Measurements from ENCODE around the gene RNF115. TPM values are rescaled to one million over a fixed set of nuclear protein-coding genes. Genes with fewer than 3 reads are reported as not detected.
"Not testable (repeated sequence)": the region's sequence is repeated elsewhere in the genome, so short reads cannot be mapped to it uniquely, and the experiment has no call there.

The RNF115 gene
- total and polyA plus RNA-seq, 3 donors from 2014 or later: 13.8 to 29.1 (median 24.4) TPM

GRCh38 chr1:145796753-145797152, 27.1 kb downstream of the RNF115 start:
- WGBS, 2 donors: 26 to 67% methylated on average over 1 of the region's 1 CpG
- intact Hi-C loops (cut with DNase I; ENCODE audit: low total_unique reads): no loop called here

DNA sequence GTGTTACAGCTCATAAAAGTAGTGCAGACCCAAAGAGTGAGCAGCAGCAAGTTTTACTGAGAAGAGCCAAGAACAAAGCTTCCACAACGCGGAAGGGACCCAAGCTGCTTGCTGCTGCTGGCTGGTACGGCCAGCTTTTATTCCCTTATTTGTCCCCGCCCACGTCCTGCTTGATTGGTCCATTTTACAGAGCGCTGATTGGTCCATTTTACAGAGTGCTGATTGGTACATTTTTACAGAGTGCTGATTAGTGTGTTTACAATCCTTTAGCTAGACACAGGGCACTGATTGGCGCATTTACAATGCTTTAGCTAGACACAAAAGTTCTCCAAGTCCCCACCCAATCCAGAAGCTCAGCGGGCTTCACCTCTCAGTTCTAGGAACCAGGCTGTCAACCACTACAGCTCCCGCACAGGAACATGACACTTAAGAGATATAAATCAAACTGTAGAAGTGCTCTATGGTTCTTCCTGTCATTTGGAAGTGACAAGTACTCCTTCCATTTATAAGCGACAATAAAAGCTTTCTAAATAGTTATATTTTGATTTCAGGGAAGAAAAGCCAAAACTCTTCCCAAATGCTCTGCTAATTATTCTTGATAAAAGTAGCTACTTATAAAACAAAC, 28.5 kb downstream of the RNF115 start:
- Histone ChIP-seq H3K9me3 (no peaks in the 10 kb centered on the region), H3K4me3 (peak overlapping the region in 1 of 2 donors; percentile 39), H3K27me3 (no peaks in the 10 kb centered on the region), H3K36me3 (ENCODE audit: low read depth, missing control alignments) (no peaks in the 10 kb centered on the region), H3K4me1 (no peaks in the 10 kb centered on the region), H3K27ac (peak overlapping the region; percentile 2 to 6)
- peak; percentile 83 for DNase-seq
- 65 to 66% methylated on average over 10 of the region's 10 CpGs for WGBS, 2 donors
- intact Hi-C loops (cut with DNase I; ENCODE audit: low total_unique reads): no loop called here
- TF ChIP-seq CTCF (IDR thresholded peaks at IDR 0.05) (no peak), POLR2A (IDR thresholded peaks at IDR 0.05) (peak; percentile 37)

More at GRCh38 chr1:145796753-145797152, 27.1 kb downstream of the RNF115 start:
- no peak for DNase-seq
- Histone ChIP-seq H3K4me1 (no peaks in the 10 kb centered on the region), H3K36me3 (ENCODE audit: low read depth, missing control alignments) (no peaks in the 10 kb centered on the region), H3K9me3 (no peaks in the 10 kb centered on the region), H3K27ac (no peak overlapping the region), H3K27me3 (no peaks in the 10 kb centered on the region), H3K4me3 (no peak overlapping the region)
- no peak for TF ChIP-seq POLR2A (IDR thresholded peaks at IDR 0.05)
- no peak for TF ChIP-seq CTCF (IDR thresholded peaks at IDR 0.05)

- no peak for DNase-seq
- H3K4me3 ChIP-seq: no peak overlapping the region
- H3K27me3 ChIP-seq: no peaks in the 10 kb centered on the region
- no peak overlapping the region for H3K27ac ChIP-seq
- no peaks in the 10 kb centered on the region for H3K9me3 ChIP-seq
- H3K36me3 ChIP-seq (ENCODE audit: low read depth, missing control alignments): no peaks in the 10 kb centered on the region
- H3K4me1 ChIP-seq: no peaks in the 10 kb centered on the region
- intact Hi-C loops (cut with DNase I; ENCODE audit: low total_unique reads): no loop called here
- 91 to 92% methylated on average over 1 of the region's 1 CpG for WGBS, 2 donors
- TF ChIP-seq CTCF (IDR thresholded peaks at IDR 0.05): no peak
- TF ChIP-seq POLR2A (IDR thresholded peaks at IDR 0.05): no peak
Observed at GRCh38 chr1:145792484-145792883, 31.4 kb downstream of the RNF115 start.

DNA sequence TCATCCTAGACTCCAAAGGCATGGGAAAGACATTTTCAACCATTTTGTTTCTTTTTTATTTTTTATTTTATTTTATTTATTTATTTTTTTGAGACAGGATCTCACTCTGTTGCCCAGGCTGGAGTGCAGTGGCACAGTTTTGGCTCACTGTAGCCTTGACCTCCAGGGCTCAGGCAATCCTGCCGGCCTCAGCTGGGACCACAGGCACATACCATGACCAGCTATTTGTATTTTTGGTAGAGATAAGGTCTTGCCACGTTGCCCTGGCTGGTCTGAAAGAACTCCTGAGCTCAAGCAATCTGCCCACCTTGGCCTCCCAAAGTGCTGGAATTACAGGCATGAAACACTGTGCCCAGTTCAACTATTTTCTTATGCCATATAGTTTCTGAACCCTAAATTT, 32.0 kb downstream of the RNF115 start:
- H3K4me1 ChIP-seq; H3K36me3 ChIP-seq (ENCODE audit: low read depth, missing control alignments); H3K9me3 ChIP-seq; H3K27me3 ChIP-seq; H3K27ac ChIP-seq; DNase-seq; H3K4me3 ChIP-seq; intact Hi-C loops (cut with DNase I; ENCODE audit: low total_unique reads): not testable (repeated sequence)
- 47 to 86% methylated on average over 2 of the region's 2 CpGs for WGBS, 2 donors

GRCh38 chr1:145788580-145788979, 35.3 kb downstream of the RNF115 start:
- Histone ChIP-seq H3K27me3 (no peaks in the 10 kb centered on the region), H3K9me3 (no peaks in the 10 kb centered on the region), H3K4me3 (no peak overlapping the region), H3K4me1 (no peaks in the 10 kb centered on the region), H3K27ac (no peak overlapping the region), H3K36me3 (ENCODE audit: low read depth, missing control alignments) (no peaks in the 10 kb centered on the region)
- WGBS, 2 donors: 97 to 100% methylated on average over 3 of the region's 3 CpGs
- intact Hi-C loops (cut with DNase I; ENCODE audit: low total_unique reads): no loop called here
- TF ChIP-seq CTCF (IDR thresholded peaks at IDR 0.05) (no peak), POLR2A (IDR thresholded peaks at IDR 0.05) (no peak)
- DNase-seq: no peak
